Neural crest cell (in vitro differentiated cells): ENCODE measurements around the gene DNAL4. TPM values are rescaled to one million over a fixed set of nuclear protein-coding genes. Genes with fewer than 3 reads are reported as not detected.

Source experiments
- DNase-seq: peaks from one replicate; pipeline ENCODE4 v3.0.0; 2021; ENCODE audit warnings: low read depth, mixed read lengths, low spot score
- H3K27ac Mint-ChIP-seq: one replicate; pipeline ENCODE4 v1.8.0; 2021; ENCODE audit warnings: mild to moderate bottlenecking, mixed read lengths; ENCODE audit not compliant: unreplicated experiment
- H3K27me3 Mint-ChIP-seq: 2 replicates; pipeline ENCODE4 v1.8.0; 2021; ENCODE audit warnings: low read depth, mild to moderate bottlenecking, mixed read lengths
- H3K36me3 Mint-ChIP-seq: 2 replicates; pipeline ENCODE4 v1.8.0; 2021; ENCODE audit warnings: low read depth, mild to moderate bottlenecking, mixed read lengths
- H3K4me1 Mint-ChIP-seq: 2 replicates; pipeline ENCODE4 v1.8.0; 2021; ENCODE audit warnings: mixed read lengths
- H3K4me3 Mint-ChIP-seq: one replicate; pipeline ENCODE4 v1.8.0; 2021; ENCODE audit warnings: mild to moderate bottlenecking, mixed read lengths
- H3K9me3 Mint-ChIP-seq: 2 replicates; pipeline ENCODE4 v1.8.0; 2021; ENCODE audit warnings: mixed read lengths
- total RNA-seq: library from RNA; stranded (reverse); gene quantifications from 2 replicates; pipeline ENCODE4 v1.2.1, GENCODE V29; 2021
- TF ChIP-seq, protein P1 (sequence below): fragments of 200-600 bp; sonication (generic); conservative IDR thresholded peaks from 2 replicates; pipeline ENCODE4 v1.5.0; 2021; ENCODE audit warnings: antibody characterized with exemption, mild to moderate bottlenecking

Gene DNAL4
- total RNA-seq, 1 donor from 2014 or later = 18.9 TPM

DNA sequence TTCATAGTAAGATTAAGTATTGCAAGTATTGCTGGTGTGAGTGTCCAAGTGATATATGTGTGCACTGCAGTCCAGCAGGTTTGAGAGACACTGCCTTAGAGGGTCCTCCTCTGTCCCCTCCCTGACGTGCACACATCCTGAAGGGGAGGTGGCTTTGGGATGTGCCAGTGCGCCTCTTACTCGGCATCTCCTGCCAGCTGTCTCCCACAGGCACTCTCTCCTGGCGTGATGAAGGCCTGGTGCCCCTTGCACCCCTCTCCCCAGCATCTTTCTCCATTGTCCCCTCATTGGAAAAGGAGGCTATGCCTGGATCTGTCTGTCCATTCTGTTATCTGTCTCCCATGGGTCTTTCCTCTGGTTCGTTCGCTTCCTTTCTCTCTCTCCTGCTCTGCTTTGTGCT, 64.0 kb downstream of the DNAL4 start:
- no peaks in the 10 kb centered on the region for H3K27me3 Mint-ChIP-seq
- DNase-seq = no peak

DNA sequence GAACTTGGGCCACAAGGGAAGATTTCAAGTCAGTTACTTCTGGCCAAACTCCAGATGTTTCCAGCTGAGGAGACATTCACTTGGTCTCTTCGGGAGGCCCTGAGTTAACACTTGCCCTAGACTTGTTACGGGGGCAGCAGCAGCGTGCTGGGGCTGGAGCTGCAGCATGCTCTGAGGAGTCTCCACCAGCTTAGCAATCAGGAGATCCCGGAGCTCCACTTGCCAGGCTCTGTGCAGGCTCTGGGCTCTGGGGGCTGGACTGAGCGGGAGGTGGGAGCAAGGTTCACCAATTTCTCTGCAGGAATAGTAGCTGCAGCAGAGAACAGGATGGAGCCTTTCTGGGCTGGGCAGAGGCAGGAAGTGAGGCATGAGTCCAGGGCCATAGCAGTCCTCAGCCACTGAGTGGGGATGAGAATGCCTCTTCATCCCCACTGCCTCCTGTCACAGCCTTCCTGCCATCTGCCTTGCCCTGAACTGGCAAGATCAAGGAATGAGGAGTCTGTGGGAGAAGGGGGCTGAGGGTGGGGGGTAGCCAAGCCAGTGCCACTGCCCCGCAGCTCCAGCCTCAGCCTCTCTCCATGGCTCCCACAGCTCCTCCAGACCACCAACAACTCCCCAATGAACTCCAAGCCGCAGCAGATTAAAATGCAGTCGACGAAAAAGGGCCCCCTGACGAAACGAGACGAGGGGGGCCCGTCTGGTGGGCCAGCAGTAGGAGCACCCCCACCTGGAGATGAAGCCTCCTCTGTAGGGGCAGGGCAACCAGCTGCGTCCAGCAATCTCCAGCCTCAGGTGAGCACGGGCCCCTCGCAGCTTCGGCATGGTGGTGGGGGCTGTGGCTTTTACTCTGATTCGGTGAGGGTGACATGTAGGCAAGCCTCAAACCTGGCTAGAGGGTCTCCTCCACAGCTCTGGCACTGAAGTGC, 64.8 kb downstream of the DNAL4 start:
- H3K27ac Mint-ChIP-seq = no peak overlapping the region
- no peaks in the 10 kb centered on the region for H3K27me3 Mint-ChIP-seq
- H3K4me3 Mint-ChIP-seq = no peak overlapping the region
- H3K36me3 Mint-ChIP-seq = peaks cover 8% of the 10 kb centered on the region
- H3K9me3 Mint-ChIP-seq = no peaks in the 10 kb centered on the region
- H3K4me1 Mint-ChIP-seq = no peaks in the 10 kb centered on the region
- TF ChIP-seq, protein P1, sequence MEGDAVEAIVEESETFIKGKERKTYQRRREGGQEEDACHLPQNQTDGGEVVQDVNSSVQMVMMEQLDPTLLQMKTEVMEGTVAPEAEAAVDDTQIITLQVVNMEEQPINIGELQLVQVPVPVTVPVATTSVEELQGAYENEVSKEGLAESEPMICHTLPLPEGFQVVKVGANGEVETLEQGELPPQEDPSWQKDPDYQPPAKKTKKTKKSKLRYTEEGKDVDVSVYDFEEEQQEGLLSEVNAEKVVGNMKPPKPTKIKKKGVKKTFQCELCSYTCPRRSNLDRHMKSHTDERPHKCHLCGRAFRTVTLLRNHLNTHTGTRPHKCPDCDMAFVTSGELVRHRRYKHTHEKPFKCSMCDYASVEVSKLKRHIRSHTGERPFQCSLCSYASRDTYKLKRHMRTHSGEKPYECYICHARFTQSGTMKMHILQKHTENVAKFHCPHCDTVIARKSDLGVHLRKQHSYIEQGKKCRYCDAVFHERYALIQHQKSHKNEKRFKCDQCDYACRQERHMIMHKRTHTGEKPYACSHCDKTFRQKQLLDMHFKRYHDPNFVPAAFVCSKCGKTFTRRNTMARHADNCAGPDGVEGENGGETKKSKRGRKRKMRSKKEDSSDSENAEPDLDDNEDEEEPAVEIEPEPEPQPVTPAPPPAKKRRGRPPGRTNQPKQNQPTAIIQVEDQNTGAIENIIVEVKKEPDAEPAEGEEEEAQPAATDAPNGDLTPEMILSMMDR = no peak
- no peak for DNase-seq

More for the DNA sequence above, 64.0 kb downstream of the DNAL4 start:
- peaks cover 8% of the 10 kb centered on the region for H3K36me3 Mint-ChIP-seq
- no peaks in the 10 kb centered on the region for H3K4me1 Mint-ChIP-seq
- H3K9me3 Mint-ChIP-seq = no peaks in the 10 kb centered on the region
- no peak overlapping the region for H3K27ac Mint-ChIP-seq
- H3K4me3 Mint-ChIP-seq = peak overlapping the region; percentile 15
- TF ChIP-seq, protein P1 = no peak

Other genes with a start within 250 kb of the DNAL4 start
- gene DMC1, start 224.0 kb downstream of the DNAL4 start, total RNA-seq = 8.1 and 9.0 TPM in 2 replicates
- gene FAM227A, start 137.8 kb downstream of the DNAL4 start, total RNA-seq = 7.3 and 7.8 TPM in 2 replicates
- gene CBY1, start 137.5 kb downstream of the DNAL4 start, total RNA-seq = 39.1 and 39.4 TPM in 2 replicates
- 105 and 107 TPM in 2 replicates for gene TOMM22, start 112.2 kb downstream of the DNAL4 start, total RNA-seq
- 50.5 and 51.8 TPM in 2 replicates for gene JOSD1, start 93.2 kb downstream of the DNAL4 start, total RNA-seq
- 73.3 and 75.6 TPM in 2 replicates for gene GTPBP1, start 88.2 kb downstream of the DNAL4 start, total RNA-seq
- gene SUN2, start 38.1 kb downstream of the DNAL4 start, total RNA-seq = 39.0 and 41.7 TPM in 2 replicates
- gene NPTXR, start 49.9 kb upstream of the DNAL4 start, total RNA-seq = 9.3 and 9.4 TPM in 2 replicates
- 45.8 and 48.2 TPM in 2 replicates for gene CBX6, start 78.1 kb upstream of the DNAL4 start, total RNA-seq
- gene APOBEC3A, start 163.5 kb upstream of the DNAL4 start, total RNA-seq = not detected in 2 replicates
- 12.3 and 14.5 TPM in 2 replicates for gene APOBEC3B, start 188.2 kb upstream of the DNAL4 start, total RNA-seq
- gene APOBEC3C, start 220.1 kb upstream of the DNAL4 start, total RNA-seq = 8.1 and 9.5 TPM in 2 replicates
- 1.1 and 1.4 TPM in 2 replicates for gene APOBEC3D, start 227.0 kb upstream of the DNAL4 start, total RNA-seq
- 5.9 and 6.7 TPM in 2 replicates for gene APOBEC3F, start 246.7 kb upstream of the DNAL4 start, total RNA-seq